ENCODE data around the gene RPN2. TPM values are rescaled to one million over a fixed set of nuclear protein-coding genes. Genes with fewer than 3 reads are reported as not detected.

RPN2 gene
- total and polyA plus RNA-seq, 9 of the 15 experiments (the other 6 are each of a cell fraction or from before 2014, with no cell fraction given), result 168 to 548 (median 325) TPM

DNA sequence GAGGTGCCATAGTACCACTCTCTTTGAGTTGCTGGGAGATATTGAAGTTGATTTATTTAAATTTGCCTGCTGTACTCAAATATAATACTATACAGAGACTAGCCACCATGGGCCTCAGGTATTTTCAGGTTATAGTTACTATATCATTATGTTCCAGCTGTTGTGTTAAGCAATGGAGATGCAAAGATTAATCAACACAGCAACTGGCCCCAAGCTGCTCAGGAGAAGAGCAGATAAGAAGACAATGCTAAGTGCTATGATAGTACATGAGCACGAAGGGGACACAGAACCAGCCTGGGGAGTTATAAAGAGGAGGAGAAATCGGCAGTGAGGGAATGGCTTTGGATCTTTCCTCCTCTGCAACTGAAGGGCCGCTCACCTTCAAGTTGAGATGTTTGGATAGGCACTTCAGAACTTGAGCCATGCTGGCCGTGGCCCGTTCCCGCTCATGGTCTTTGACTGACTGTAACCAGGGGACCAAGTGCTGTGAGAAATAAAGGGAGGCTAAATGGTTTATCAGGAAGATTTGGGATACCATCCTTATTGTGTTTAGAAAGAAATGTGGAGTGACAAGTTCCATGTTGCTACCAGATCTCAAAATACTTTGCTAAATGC, 24.3 kb upstream of the RPN2 start (continued):
- TF ChIP-seq, protein P1, sequence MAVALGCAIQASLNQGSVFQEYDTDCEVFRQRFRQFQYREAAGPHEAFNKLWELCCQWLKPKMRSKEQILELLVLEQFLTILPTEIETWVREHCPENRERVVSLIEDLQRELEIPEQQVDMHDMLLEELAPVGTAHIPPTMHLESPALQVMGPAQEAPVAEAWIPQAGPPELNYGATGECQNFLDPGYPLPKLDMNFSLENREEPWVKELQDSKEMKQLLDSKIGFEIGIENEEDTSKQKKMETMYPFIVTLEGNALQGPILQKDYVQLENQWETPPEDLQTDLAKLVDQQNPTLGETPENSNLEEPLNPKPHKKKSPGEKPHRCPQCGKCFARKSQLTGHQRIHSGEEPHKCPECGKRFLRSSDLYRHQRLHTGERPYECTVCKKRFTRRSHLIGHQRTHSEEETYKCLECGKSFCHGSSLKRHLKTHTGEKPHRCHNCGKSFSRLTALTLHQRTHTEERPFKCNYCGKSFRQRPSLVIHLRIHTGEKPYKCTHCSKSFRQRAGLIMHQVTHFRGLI (CRISPR knock-in tag; IDR thresholded peaks at IDR 0.05), result peak; percentile 38; the same call in 1 of the 2 replicates
- no peak for TF ChIP-seq COPS2 (conservative IDR thresholded peaks at IDR 0.05)
- TF ChIP-seq NFE2 (IDR thresholded peaks at IDR 0.05; ENCODE audit: low read depth), result 0 out of 2 replicates have a peak, but pooled peaks have one; percentile 10
- no peak for TF ChIP-seq PPARD (CRISPR knock-in tag; IDR thresholded peaks at IDR 0.05)
- TF ChIP-seq ZNF551 (CRISPR knock-in tag; IDR thresholded peaks at IDR 0.05), result no peak
- TF ChIP-seq KLF1 (tag; IDR thresholded peaks at IDR 0.05), result no peak
- TF ChIP-seq, protein P2, sequence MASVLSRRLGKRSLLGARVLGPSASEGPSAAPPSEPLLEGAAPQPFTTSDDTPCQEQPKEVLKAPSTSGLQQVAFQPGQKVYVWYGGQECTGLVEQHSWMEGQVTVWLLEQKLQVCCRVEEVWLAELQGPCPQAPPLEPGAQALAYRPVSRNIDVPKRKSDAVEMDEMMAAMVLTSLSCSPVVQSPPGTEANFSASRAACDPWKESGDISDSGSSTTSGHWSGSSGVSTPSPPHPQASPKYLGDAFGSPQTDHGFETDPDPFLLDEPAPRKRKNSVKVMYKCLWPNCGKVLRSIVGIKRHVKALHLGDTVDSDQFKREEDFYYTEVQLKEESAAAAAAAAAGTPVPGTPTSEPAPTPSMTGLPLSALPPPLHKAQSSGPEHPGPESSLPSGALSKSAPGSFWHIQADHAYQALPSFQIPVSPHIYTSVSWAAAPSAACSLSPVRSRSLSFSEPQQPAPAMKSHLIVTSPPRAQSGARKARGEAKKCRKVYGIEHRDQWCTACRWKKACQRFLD (CRISPR knock-in tag; IDR thresholded peaks at IDR 0.05), result no peak
- no peak for TF ChIP-seq SIRT6 (IDR thresholded peaks at IDR 0.05; ENCODE audit: low read depth, low read length)
- TF ChIP-seq DPF2 (IDR thresholded peaks at IDR 0.05), result peak; percentile 97
- no peak for TF ChIP-seq HNRNPK (IDR thresholded peaks at IDR 0.05; ENCODE audit: low read depth, low read length, poor library complexity, severe bottlenecking)
- peak; percentile 87 for TF ChIP-seq NFIC (IDR thresholded peaks at IDR 0.05)
- TF ChIP-seq, protein P3, sequence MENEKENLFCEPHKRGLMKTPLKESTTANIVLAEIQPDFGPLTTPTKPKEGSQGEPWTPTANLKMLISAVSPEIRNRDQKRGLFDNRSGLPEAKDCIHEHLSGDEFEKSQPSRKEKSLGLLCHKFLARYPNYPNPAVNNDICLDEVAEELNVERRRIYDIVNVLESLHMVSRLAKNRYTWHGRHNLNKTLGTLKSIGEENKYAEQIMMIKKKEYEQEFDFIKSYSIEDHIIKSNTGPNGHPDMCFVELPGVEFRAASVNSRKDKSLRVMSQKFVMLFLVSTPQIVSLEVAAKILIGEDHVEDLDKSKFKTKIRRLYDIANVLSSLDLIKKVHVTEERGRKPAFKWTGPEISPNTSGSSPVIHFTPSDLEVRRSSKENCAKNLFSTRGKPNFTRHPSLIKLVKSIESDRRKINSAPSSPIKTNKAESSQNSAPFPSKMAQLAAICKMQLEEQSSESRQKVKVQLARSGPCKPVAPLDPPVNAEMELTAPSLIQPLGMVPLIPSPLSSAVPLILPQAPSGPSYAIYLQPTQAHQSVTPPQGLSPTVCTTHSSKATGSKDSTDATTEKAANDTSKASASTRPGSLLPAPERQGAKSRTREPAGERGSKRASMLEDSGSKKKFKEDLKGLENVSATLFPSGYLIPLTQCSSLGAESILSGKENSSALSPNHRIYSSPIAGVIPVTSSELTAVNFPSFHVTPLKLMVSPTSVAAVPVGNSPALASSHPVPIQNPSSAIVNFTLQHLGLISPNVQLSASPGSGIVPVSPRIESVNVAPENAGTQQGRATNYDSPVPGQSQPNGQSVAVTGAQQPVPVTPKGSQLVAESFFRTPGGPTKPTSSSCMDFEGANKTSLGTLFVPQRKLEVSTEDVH (IDR thresholded peaks at IDR 0.05; ENCODE audit: low read depth, partially characterized antibody), result no peak
- no peak for TF ChIP-seq NUFIP1 (IDR thresholded peaks at IDR 0.05; ENCODE audit: partially characterized antibody)
- TF ChIP-seq ZNF3 (CRISPR knock-in tag; IDR thresholded peaks at IDR 0.05), result no peak
- no peak for TF ChIP-seq C11orf30 (IDR thresholded peaks at IDR 0.05; ENCODE audit: low read depth)
- TF ChIP-seq, protein P4, sequence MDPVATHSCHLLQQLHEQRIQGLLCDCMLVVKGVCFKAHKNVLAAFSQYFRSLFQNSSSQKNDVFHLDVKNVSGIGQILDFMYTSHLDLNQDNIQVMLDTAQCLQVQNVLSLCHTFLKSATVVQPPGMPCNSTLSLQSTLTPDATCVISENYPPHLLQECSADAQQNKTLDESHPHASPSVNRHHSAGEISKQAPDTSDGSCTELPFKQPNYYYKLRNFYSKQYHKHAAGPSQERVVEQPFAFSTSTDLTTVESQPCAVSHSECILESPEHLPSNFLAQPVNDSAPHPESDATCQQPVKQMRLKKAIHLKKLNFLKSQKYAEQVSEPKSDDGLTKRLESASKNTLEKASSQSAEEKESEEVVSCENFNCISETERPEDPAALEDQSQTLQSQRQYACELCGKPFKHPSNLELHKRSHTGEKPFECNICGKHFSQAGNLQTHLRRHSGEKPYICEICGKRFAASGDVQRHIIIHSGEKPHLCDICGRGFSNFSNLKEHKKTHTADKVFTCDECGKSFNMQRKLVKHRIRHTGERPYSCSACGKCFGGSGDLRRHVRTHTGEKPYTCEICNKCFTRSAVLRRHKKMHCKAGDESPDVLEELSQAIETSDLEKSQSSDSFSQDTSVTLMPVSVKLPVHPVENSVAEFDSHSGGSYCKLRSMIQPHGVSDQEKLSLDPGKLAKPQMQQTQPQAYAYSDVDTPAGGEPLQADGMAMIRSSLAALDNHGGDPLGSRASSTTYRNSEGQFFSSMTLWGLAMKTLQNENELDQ (CRISPR knock-in tag; IDR thresholded peaks at IDR 0.05; ENCODE audit: borderline replicate concordance), result no peak
- peak; percentile 98 for TF ChIP-seq TCF3 (CRISPR knock-in tag; IDR thresholded peaks at IDR 0.05)
- TF ChIP-seq, protein P5, sequence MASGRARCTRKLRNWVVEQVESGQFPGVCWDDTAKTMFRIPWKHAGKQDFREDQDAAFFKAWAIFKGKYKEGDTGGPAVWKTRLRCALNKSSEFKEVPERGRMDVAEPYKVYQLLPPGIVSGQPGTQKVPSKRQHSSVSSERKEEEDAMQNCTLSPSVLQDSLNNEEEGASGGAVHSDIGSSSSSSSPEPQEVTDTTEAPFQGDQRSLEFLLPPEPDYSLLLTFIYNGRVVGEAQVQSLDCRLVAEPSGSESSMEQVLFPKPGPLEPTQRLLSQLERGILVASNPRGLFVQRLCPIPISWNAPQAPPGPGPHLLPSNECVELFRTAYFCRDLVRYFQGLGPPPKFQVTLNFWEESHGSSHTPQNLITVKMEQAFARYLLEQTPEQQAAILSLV (tag; IDR thresholded peaks at IDR 0.05), result peak; percentile 56; the same call in 1 of the 2 replicates
- peak; percentile 69; the same call in 1 of the 2 replicates for TF ChIP-seq ZNF766 (CRISPR knock-in tag; conservative IDR thresholded peaks at IDR 0.05)
